Measurements from ENCODE around the gene MRPS30. TPM values are rescaled to one million over a fixed set of nuclear protein-coding genes. Genes with fewer than 3 reads are reported as not detected.

Gene MRPS30
- total RNA-seq (ENCODE audit: low replicate concordance), result 40.0 and 53.1 TPM in 2 replicates

GRCh38 chr5:44808435-44809214 is at the start of gene MRPS30:
MRPS30 (plus strand) TSS chr5:44808947; CDS start chr5:44808963, 16 bp downstream.

